ENCODE measurements around the gene FMNL2.

The FMNL2 gene

GRCh38 chr2:152406119-152406835, 71.3 kb downstream of the FMNL2 start:
- no peak for DNase-seq

- DNase-seq: no peak
These were observed 71.8 kb downstream of the FMNL2 start for GRCh38 chr2:152406836-152407161.

- no peak for DNase-seq
These were observed 72.3 kb downstream of the FMNL2 start for GRCh38 chr2:152407204-152407721.

- DNase-seq: no peak
These were observed 72.8 kb downstream of the FMNL2 start for GRCh38 chr2:152407806-152408205.

- DNase-seq: no peak
These were observed 73.3 kb downstream of the FMNL2 start for GRCh38 chr2:152408254-152408653.

- no peak for DNase-seq
These were observed 74.6 kb downstream of the FMNL2 start for GRCh38 chr2:152409386-152410164.

- DNase-seq: no peak
These were observed 75.2 kb downstream of the FMNL2 start for GRCh38 chr2:152410165-152410597.

- no peak for DNase-seq
These were observed 76.2 kb downstream of the FMNL2 start for GRCh38 chr2:152411154-152411553.

GRCh38 chr2:152413228-152414030, 78.5 kb downstream of the FMNL2 start:
- DNase-seq: no peak

- no peak for DNase-seq
These were observed 80.3 kb downstream of the FMNL2 start for GRCh38 chr2:152415231-152415642.

GRCh38 chr2:152415796-152416195, 80.8 kb downstream of the FMNL2 start:
- no peak for DNase-seq

GRCh38 chr2:152418688-152419087, 83.7 kb downstream of the FMNL2 start:
- DNase-seq: no peak

- DNase-seq: no peak
These were observed 85.0 kb downstream of the FMNL2 start for GRCh38 chr2:152419944-152420343.

GRCh38 chr2:152420363-152420762, 85.4 kb downstream of the FMNL2 start:
- DNase-seq: no peak

GRCh38 chr2:152420936-152421335, 86.0 kb downstream of the FMNL2 start:
- DNase-seq: no peak

GRCh38 chr2:152421521-152422370, 86.8 kb downstream of the FMNL2 start:
- no peak for DNase-seq

- no peak for DNase-seq
These were observed 88.7 kb downstream of the FMNL2 start for GRCh38 chr2:152423684-152424083.

GRCh38 chr2:152425765-152426727, 91.1 kb downstream of the FMNL2 start:
- no peak for DNase-seq

GRCh38 chr2:152426801-152427200, 91.8 kb downstream of the FMNL2 start:
- DNase-seq: no peak

- no peak for DNase-seq
These were observed 92.9 kb downstream of the FMNL2 start for GRCh38 chr2:152427902-152428301.

All from activated CD4-positive, CD25-positive, alpha-beta regulatory T cell (primary cell).